ENCODE results near the gene RANGAP1. TPM values are rescaled to one million over a fixed set of nuclear protein-coding genes. Genes with fewer than 3 reads are reported as not detected.
"Not testable (repeated sequence)": the region's sequence is repeated elsewhere in the genome, so short reads cannot be mapped to it uniquely, and the experiment has no call there.

RANGAP1 gene
- total RNA-seq, 2 donors from 2014 or later = 137 to 142 TPM

DNA sequence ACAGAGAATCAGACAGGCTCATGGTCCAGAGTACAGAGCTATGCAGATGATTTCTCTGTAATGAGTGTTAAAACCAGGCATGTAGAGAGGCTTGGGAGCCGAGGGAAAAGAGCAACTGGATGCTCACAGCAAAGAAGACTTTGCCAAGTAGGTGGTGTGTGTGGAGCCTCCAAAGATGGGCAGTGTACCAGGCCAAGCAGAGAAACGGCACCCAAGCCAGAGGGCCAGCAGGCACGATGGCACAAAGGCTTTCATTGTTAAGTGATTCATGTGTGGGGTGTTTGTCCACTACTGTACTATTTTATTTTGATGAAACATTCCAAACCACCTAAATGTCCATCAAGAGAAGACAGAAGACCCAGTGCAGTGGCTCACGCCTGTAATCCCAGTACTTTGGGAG is 11.1 kb downstream of the RANGAP1 start:
- no peak for DNase-seq (ENCODE audit: low spot score in 2 of 2)
- H3K9me3 Mint-ChIP-seq = no peaks in the 10 kb centered on the region
- no peak overlapping the region for H3K27ac Mint-ChIP-seq
- peaks cover 22 to 32% of the 10 kb centered on the region in 2 donors for H3K36me3 Mint-ChIP-seq
- ATAC-seq = no peak

DNA sequence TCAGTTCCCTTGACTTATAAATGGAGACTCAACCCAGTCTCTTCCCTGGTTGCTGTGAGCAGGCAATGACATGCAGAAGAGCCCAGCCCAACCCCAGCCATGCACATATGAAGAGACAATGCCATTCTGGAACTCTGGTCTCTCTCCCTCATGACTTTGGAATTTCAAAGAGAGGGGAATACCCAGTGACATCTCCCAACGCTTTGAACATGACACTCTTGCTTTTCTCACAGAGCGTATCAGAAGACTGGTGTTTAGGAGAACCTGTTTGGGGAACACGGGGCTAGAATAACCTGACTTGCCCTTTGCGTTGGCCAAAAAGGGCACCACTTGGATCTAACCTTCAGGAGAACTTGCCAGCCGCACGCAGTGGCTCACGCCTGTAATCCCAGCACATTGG is 12.9 kb downstream of the RANGAP1 start:
- H3K9me3 Mint-ChIP-seq = no peaks in the 10 kb centered on the region
- H3K36me3 Mint-ChIP-seq = peaks cover 22 to 27% of the 10 kb centered on the region in 2 donors
- no peak for DNase-seq (ENCODE audit: low spot score in 2 of 2)
- H3K27ac Mint-ChIP-seq = no peak overlapping the region
- no peak for ATAC-seq

DNA sequence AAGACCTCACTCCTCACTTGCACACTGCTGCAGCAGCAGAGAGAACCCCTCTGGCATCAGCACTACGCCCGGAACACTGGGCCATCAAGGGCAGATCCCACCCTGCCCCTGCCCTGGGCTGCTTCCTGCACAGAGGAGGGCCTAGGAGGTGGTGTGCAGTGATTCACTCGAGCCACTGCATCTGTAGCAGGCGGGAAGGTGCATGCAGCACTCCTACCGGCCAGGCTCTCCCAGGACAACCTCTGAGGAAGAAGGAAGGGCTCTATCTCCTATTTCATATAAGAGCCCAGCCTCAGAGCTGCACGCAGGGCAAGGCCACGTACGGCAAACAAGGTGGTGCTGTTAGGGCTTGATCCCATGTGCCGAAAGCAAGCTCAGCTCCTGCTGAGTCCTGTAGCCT is 14.2 kb downstream of the RANGAP1 start:
- Mint-ChIP-seq H3K36me3 (peaks cover 14 to 16% of the 10 kb centered on the region in 2 donors), H3K27ac (no peak overlapping the region), H3K9me3 (no peaks in the 10 kb centered on the region)
- ATAC-seq = no peak
- DNase-seq (ENCODE audit: low spot score in 2 of 2) = no peak

DNA sequence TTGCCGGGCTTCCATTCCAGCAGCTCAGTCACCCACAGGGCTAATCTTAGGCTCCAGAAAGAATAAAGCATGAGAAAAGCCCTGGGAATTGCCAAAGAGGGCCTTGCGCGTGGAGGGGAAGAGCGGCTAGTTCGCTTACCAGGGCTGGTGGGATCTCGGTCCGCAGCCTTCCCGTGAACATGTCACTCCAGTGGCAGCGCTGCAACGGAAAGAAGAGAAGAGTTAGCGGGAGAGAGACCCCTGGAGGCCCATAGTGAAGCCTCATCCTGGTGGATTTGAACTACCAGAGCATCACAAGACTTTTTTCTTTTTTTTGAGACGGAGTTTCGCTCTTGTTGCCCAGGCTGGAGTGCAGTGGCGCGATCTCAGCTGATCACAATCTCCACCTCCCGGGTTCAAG is 18.0 kb downstream of the RANGAP1 start:
- Mint-ChIP-seq H3K36me3 (peaks cover 13 to 17% of the 10 kb centered on the region in 2 donors), H3K27ac (no peak overlapping the region)
- no peak for DNase-seq (ENCODE audit: low spot score in 2 of 2)

DNA sequence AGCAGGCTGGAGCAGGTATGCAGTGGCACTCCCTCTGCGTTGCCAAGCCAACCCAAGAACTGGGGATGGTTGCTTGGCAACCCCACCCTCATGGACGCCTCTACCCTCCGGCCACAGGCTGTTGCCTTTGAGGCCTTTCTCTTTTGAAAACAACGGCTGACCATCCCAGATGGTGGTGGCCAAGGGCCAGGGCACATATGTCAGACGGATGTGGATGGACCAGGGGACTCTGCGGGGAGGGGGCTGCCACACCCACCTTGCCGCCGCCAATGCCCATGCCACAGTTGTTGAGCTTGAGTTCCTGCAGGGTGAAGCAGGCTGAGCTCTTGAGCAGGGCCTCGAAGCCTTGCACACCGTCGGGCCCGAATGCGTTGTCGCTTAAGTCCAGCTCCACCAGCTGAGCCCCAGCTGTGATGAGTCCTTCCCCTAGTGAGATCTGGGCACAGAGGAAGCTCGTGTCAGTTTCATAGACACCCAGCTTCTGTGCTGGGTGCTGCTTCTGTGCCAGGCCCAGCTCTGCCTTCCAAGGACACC is 21.5 kb downstream of the RANGAP1 start:
- no peak for DNase-seq (ENCODE audit: low spot score in 2 of 2)
- H3K27ac Mint-ChIP-seq = peak overlapping the region in 1 of 2 donors; percentile 88
- H3K36me3 Mint-ChIP-seq = peaks cover 7 to 10% of the 10 kb centered on the region in 2 donors
- H3K9me3 Mint-ChIP-seq = no peaks in the 10 kb centered on the region
- peak in 1 of 2 donors; percentile 9 for ATAC-seq

More for the DNA sequence above, 18.0 kb downstream of the RANGAP1 start:
- no peaks in the 10 kb centered on the region for H3K9me3 Mint-ChIP-seq
- no peak for ATAC-seq

DNA sequence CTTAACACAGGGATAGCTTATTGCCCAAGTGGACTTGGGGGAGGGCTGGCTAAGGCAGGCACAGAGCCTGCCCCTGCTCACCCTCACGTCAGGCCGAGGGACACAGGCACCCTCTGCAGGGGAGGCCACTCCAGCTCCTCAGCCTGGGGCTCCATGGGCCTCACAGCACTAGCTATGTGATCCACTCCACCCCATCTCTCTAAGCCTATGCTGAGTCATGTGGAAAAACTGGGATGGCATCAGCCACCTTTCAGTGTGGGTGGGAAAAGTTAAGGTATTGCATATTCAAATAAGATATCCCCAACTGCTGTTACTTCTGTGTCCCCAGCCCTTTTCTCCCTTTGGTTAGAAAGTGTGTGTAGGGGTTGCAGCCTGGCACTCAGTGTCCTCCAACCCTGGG is 22.3 kb downstream of the RANGAP1 start:
- ATAC-seq = peak in 1 of 2 donors; percentile 20
- Mint-ChIP-seq H3K27ac (peak overlapping the region in 1 of 2 donors; percentile 32), H3K36me3 (peaks cover 7 to 16% of the 10 kb centered on the region in 2 donors), H3K9me3 (no peaks in the 10 kb centered on the region)
- DNase-seq (ENCODE audit: low spot score in 2 of 2) = no peak

DNA sequence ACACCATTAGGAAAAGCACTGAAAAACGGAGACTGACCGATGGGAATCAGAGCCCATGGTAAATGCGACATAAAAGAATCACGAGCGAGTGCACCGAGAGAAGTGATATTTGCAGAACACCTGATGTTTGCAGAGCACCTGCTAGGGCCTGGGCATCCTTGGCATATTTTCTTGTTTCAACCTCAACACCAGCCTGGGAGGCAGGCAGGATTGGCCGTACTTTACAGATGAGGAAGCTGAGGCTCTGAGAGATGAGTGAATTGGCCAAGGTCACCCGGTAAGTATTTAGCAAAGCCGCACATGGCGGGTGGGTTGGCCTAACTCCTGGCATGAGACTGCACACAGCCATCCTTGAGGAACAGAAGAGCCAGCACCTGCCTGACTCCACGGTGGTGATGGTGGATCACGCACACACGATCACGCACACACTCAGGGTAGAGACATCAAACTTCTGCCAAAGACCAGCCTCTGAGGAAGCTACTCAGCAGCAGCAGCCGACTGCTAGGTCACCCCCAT is 23.7 kb downstream of the RANGAP1 start:
- no peak for DNase-seq (ENCODE audit: low spot score in 2 of 2)
- H3K27ac Mint-ChIP-seq = peak overlapping the region in 1 of 2 donors; percentile 74
- peaks cover 7 to 17% of the 10 kb centered on the region in 2 donors for H3K36me3 Mint-ChIP-seq
- ATAC-seq = no peak
- no peaks in the 10 kb centered on the region for H3K9me3 Mint-ChIP-seq

DNA sequence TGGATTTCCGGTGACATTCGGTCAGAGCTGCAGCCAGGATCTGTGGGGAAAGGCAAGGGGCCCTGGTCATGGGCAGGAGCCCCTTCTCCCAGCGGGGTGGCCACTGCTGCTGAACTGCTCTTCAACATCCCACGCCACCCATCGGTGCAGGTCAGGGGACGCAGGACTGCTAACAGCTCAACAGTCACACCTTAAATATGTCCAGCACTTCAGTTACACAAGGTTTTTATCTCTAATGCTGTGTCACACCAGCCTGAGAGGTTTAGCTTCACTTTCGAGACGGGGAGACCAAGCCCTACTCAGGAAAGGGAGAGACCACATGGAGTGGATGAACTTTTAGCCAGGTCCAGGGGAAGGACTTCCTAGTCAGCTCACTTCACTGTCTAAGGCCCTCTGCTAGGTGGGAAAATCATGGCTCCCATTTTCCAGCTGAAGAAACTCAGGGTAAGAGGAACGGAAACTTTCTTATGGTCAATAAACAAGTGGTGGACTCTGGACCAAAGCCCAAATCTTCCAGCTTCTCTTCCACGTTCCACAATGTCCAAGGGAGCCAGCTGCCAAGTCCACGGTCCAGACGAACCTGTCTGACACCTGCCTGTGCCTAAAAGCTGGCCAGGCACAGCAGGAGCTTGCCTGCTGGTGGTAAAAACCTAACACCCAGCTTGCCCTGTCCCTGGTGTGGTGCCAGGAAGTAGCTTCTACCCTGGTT is 24.3 kb downstream of the RANGAP1 start:
- Mint-ChIP-seq H3K9me3 (no peaks in the 10 kb centered on the region), H3K27ac (peak overlapping the region; percentile 25 to 74), H3K36me3 (peaks cover 7 to 22% of the 10 kb centered on the region in 2 donors)
- no peak for DNase-seq (ENCODE audit: low spot score in 2 of 2)
- no peak for ATAC-seq

DNA sequence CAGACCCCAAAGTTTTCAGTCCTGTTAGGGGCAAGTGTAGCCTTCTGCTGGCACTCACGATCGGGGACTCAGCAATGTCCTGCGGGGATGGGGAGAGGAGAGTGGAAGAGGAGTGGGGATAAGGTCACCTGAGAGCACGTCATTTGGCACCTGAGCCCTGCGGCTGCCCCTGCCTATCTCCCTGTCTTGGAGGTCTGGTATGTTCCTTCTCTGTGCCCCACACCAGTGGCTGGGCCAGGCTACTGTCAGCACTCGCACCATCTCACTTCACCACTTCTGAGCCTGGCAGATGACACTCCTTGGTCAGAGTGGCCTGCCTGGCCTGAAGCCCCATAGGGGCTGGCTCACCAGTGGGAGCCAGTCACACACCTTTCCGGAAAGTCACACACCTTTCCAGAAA is 25.1 kb downstream of the RANGAP1 start:
- DNase-seq (ENCODE audit: low spot score in 2 of 2) = no peak
- ATAC-seq = no peak
- Mint-ChIP-seq H3K9me3 (no peaks in the 10 kb centered on the region), H3K27ac (peak overlapping the region in 1 of 2 donors; percentile 25), H3K36me3 (peaks cover 7 to 22% of the 10 kb centered on the region in 2 donors)

DNA sequence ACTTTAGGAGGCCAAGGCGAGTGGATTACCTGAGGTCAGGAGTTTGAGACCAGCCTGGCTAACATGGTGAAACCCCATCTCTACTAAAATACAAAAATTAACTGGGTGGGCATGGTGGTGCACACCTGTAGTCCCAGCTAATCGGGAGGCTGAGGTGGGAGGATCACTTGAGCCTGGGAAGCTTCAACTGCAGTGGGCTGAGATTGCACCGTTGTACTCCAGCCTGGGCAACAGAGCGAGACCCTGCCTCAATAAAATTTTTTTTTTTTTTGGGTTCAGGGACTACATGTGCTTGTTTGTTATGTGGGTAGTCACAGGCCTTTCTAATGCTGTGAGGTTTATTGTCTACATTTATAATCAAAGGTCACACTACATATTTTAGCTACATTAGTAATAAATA is 26.2 kb downstream of the RANGAP1 start:
- not testable (repeated sequence) for H3K9me3 Mint-ChIP-seq; DNase-seq (ENCODE audit: low spot score in 2 of 2); H3K27ac Mint-ChIP-seq; ATAC-seq
- peaks cover 4 to 16% of the 10 kb centered on the region in 2 donors for H3K36me3 Mint-ChIP-seq

DNA sequence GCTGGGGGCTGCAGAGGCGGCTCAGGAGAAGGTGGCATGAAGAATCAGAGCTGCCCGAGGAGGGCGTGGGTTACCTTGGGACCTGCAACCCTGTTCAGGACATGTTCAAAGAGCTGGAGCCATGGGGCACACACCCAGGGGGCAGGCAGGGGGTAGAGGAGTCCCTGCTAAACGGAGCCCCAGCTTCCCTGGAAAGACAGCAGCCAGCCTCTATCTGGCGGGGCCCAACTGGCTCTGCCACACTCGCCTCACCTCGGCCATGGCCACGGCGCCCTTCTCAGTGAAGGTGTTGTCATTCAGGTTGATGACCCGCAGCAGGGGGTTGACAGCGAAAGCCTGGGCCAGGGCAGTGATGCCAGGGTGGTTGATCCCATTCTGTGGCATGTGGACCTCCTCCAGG is 28.3 kb downstream of the RANGAP1 start:
- Mint-ChIP-seq H3K9me3 (no peaks in the 10 kb centered on the region), H3K27ac (peak overlapping the region in 1 of 2 donors; percentile 95), H3K36me3 (peaks cover 0 to 12% of the 10 kb centered on the region in 2 donors)
- ATAC-seq = peak in 1 of 2 donors; percentile 12
- DNase-seq (ENCODE audit: low spot score in 2 of 2) = no peak

DNA sequence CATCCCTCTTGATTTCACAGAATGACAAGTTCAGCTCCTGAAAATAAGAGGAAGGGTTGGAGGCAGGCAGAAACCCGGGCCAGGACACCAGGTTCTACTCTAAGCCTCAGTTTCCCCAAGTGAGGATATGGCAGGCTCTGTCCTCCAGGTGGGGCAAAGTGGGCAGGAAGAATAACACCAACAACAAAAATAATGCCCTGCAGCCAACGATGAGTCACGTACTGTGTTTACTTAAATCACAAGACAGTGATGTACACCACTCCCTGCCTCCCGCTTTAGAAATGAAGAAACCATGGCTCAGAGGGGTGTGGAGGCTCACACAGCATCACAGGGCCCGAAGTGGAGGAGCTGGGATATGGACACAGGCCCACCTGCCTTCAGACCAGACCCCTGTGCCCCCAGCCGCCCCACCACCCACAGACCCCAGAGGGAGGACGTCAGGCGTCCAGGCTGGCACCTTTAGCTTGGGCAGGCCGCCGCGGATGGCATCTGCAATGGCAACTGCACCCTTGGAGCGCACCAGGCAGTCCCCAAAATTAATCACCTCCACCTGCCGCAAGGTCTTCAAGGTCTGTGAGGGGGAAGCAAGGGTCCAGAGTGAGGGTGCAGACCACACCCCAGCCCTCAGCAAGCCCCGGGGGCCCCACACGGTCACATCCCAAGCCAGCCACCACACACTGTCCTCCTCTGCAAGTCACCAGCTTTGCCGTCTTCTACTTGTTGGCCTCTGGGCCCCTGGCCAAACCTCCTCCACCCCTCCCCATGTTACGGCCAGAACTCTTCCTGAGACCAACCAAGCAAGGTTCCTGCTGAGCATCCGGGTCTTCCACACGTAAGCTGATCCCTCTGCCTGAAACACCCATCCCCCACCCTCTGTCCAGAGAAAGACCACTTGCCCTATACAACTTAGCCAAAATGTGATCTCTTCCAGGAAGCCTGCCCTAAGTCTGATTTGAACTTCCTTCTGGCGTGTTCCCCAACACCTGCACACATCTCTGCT is 29.4 kb downstream of the RANGAP1 start:
- DNase-seq (ENCODE audit: low spot score in 2 of 2) (no peak), ATAC-seq (no peak)
- Mint-ChIP-seq H3K36me3 (peaks cover 0 to 12% of the 10 kb centered on the region in 2 donors), H3K9me3 (no peaks in the 10 kb centered on the region), H3K27ac (peak overlapping the region; percentile 32 to 95)

DNA sequence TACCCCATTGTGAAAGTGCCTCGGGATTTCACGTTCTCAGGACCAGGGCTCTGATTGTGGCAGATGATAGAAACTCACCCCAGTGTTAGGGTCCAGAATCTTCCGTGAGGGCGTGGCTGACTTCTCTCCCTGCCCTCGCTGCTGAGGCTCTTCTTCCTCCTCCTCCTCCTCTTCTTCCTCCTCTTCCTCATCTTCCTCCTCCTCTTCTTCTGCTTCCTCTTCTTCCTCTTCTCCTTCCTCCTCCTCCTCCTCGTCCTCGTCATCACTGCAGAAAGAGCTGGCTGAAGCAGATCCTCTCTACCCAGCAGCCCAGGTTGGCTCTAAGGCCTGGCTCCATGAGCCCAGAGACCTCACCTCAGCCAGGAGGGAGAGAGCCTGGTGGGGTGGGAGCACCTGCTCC is 31.8 kb downstream of the RANGAP1 start:
- ATAC-seq = no peak
- Mint-ChIP-seq H3K27ac (peak overlapping the region; percentile 51 to 62), H3K9me3 (no peaks in the 10 kb centered on the region), H3K36me3 (peaks cover 10 to 11% of the 10 kb centered on the region in 2 donors)
- no peak for DNase-seq (ENCODE audit: low spot score in 2 of 2)

DNA sequence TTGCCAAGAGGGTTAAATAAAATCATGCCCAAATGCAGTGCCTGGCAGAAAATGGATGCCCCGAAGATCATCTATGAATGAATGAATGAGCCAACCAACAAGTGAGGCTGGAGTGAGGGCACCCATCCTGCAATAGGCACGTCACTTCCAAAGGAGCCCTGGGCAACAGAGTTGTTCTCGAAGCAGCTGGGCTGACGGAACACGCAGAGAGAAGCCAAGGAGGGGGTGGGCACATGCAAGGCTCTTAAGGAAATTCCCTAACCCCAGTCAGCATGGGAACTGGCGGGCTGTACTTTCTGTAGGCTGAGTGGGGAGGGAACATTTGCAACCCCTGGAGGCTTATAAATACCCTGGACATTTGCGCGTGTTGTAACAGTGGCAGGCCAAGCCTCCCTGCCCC is 33.6 kb downstream of the RANGAP1 start:
- ATAC-seq = no peak
- H3K36me3 Mint-ChIP-seq = peaks cover 5 to 10% of the 10 kb centered on the region in 2 donors
- DNase-seq (ENCODE audit: low spot score in 2 of 2) = no peak
- peak overlapping the region in 1 of 2 donors; percentile 36 for H3K27ac Mint-ChIP-seq
- no peaks in the 10 kb centered on the region for H3K9me3 Mint-ChIP-seq

DNA sequence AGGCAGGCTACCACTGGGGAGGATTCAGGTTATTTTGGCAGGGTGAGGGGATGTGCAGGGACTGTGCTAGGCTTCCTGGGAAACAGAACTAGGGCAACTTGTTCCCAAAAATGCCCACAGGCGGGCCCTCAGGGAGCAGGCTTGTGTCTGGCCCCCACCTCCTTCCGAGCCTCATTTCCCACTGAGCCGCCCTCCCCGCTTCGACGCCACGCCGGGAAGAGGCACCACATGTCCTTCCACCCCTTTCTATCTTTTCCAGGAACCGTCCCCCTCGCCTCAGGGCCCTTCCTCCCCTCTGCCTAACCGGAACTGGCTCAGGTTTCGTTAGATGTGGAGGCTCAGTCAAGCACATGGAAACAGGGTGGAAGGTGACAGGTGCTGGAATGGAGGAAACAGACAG is 35.9 kb downstream of the RANGAP1 start:
- Mint-ChIP-seq H3K9me3 (no peaks in the 10 kb centered on the region), H3K36me3 (peaks cover 0 to 10% of the 10 kb centered on the region in 2 donors), H3K27ac (peak overlapping the region in 1 of 2 donors; percentile 68)
- DNase-seq (ENCODE audit: low spot score in 2 of 2) = no peak
- no peak for ATAC-seq

DNA sequence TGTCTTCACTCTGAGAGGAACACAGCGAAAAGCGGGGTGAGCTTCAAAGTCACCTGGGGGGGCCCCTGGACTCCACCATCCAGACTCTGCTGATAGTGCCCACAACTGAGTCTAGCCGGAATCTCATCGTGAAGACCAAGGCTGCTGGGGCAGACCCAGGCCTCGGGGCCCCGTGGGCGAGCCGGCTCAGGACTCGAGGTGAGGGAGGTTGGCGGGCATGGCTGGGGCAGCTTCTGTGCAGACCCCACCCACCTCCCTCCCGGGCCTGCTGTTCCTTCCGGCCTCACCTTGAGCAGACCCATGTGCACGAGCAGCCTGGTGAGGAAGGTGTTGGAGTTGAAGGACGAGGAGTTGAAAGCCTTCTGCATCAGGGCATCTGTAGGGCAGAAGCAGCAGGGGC is 36.5 kb downstream of the RANGAP1 start:
- Mint-ChIP-seq H3K27ac (no peak overlapping the region), H3K36me3 (peaks cover 0 to 10% of the 10 kb centered on the region in 2 donors), H3K9me3 (no peaks in the 10 kb centered on the region)
- ATAC-seq (no peak), DNase-seq (ENCODE audit: low spot score in 2 of 2) (no peak)

DNA sequence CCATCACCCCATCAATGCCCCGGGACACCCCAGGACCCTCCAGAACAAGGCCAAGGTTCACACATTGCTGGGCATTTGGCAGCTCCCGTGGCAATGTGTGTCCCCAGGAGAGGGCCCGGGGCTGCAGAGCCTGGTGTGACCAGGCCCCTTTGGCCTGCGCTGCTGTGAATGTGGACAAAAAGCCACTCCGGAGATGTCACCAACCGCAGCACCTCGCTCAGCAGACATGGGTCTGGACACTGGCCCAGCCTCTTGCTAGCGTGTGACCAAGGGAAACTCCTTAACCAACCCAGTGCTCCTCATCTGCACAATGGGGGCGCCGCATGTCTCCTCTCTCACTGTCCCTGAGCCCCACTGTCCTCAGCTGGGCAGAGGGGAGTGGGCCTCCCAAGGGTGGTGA is 37.2 kb downstream of the RANGAP1 start:
- ATAC-seq (no peak), DNase-seq (ENCODE audit: low spot score in 2 of 2) (no peak)
- Mint-ChIP-seq H3K9me3 (no peaks in the 10 kb centered on the region), H3K27ac (no peak overlapping the region), H3K36me3 (peaks cover 0 to 10% of the 10 kb centered on the region in 2 donors)

Data from activated naive CD4-positive, alpha-beta T cell treated with anti-CD3 and anti-CD28 coated beads, Interleukin-2, amount 50 U/mL, for 72 hours (primary cell).